Stimulated activated CD4-positive, alpha-beta T cell treated with anti-CD3 and anti-CD28 coated beads, Interleukin-12 subunit alpha, Interleukin-12 subunit beta, amount 100 ng/mL, for 24 hours (primary cell): ENCODE results near the gene ZNF646.

Source experiments
- DNase-seq, 2 experiments: peaks; one replicate each; pipeline ENCODE4 v3.0.0-alpha.2; 2020; ENCODE audit warnings: low read depth in 2 of 2

ZNF646 gene, protein sequence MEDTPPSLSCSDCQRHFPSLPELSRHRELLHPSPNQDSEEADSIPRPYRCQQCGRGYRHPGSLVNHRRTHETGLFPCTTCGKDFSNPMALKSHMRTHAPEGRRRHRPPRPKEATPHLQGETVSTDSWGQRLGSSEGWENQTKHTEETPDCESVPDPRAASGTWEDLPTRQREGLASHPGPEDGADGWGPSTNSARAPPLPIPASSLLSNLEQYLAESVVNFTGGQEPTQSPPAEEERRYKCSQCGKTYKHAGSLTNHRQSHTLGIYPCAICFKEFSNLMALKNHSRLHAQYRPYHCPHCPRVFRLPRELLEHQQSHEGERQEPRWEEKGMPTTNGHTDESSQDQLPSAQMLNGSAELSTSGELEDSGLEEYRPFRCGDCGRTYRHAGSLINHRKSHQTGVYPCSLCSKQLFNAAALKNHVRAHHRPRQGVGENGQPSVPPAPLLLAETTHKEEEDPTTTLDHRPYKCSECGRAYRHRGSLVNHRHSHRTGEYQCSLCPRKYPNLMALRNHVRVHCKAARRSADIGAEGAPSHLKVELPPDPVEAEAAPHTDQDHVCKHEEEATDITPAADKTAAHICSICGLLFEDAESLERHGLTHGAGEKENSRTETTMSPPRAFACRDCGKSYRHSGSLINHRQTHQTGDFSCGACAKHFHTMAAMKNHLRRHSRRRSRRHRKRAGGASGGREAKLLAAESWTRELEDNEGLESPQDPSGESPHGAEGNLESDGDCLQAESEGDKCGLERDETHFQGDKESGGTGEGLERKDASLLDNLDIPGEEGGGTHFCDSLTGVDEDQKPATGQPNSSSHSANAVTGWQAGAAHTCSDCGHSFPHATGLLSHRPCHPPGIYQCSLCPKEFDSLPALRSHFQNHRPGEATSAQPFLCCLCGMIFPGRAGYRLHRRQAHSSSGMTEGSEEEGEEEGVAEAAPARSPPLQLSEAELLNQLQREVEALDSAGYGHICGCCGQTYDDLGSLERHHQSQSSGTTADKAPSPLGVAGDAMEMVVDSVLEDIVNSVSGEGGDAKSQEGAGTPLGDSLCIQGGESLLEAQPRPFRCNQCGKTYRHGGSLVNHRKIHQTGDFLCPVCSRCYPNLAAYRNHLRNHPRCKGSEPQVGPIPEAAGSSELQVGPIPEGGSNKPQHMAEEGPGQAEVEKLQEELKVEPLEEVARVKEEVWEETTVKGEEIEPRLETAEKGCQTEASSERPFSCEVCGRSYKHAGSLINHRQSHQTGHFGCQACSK (N-terminal part only)

DNA sequence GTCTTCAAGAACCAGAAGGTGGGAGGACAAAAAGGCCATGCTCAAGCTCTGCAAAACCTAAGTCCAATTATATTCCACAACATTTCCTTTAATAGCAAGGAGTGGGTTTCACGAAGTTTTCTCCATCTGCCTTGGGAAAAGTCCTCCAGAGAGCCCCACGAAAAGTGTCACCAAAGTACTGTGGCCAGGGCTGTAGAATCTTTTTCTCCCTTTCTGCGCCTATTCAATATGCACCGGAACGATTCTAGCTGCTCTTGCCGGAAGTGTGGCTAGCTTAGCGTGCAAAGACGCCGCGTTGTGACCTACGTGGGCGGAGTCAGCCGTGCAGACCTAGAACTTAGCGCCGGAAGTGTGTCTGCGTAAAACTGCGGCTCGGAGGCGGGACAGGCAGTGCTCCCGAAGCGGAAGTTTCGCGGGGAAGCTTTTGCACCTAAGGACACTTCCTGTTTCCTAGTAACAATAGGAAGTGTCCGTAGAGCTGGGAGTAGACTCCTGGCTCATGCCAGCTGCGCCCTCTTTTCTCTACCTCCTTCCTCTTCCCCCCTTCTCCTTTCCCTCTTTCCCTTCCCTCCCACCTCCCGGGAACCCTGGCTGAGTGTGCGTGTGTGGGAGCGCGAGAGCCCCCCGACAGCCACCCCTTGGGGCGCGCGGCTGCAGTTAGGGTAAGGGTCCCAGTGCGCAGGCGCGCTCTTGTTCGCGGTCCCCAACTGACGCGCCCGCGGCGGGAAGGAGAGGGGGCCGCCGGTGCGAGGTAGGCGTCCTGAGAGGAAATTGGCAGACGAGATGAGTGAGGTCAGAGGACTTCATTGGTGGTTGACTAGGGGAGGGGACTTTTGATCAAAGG lies at the start of gene ZNF646, which contains the start of gene ZNF668:
Gene ZNF646, plus strand, starts transcription at position 453 of the 844 bp plus-strand sequence. CDS start 1,903 bp downstream, outside the sequence.
Gene ZNF668, minus strand, starts transcription at position 271 of the 844 bp plus-strand sequence. CDS start 9,781 bp downstream, outside the sequence.
- peak; percentile 95 to 97 for DNase-seq

DNA sequence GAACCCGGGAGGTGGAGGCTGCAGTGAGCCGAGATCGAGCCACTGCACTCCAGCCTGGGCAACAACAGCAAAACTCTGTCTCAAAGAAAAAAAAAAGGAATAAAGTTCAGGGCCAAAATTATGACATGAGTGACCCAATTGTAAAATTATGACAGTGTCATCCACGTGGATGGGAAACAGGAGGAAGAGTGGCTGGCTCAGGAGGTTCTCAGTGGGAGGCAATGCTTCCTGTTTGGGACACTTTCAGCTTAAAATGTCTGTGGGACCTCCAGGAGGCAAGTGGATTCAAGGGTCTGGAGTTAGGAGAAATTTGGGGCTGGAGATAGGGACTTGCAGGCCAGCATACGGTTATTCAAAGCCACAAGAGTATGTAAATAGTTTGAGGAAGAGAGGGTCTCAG lies 48.9 kb upstream of the ZNF646 start:
- no peak for DNase-seq

DNA sequence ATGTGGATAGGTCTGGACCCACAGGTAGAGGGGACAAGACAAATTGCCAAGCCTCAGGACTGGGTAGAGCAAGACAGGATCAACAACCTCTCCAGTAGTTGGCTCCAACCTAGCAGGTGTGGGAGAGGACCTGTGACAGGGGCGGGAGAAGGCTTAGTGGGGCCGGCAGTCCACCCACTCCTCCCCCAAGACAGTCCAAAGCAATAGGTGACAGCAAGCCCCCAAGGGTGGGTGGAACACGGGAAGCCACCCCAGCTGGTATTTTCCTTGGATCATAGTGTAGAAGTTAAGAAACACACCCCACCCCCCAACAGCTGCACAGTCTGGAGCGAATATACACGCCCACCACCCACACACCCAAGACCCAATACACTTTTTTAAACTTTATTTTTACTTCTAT lies 45.0 kb upstream of the ZNF646 start:
- no peak for DNase-seq

GRCh38 chr16:31031276-31031675 lies 42.9 kb upstream of the ZNF646 start:
- no peak for DNase-seq

GRCh38 chr16:31032736-31033708 lies 41.2 kb upstream of the ZNF646 start, which contains the start of gene STX4:
Gene STX4 (plus strand): TSS chr16:31033558. CDS start chr16:31033806, 248 bp downstream.
- peak; percentile 94 to 96 for DNase-seq

- peak; percentile 72 to 83 for DNase-seq
These were observed 40.3 kb upstream of the ZNF646 start for GRCh38 chr16:31033709-31034492.

DNA sequence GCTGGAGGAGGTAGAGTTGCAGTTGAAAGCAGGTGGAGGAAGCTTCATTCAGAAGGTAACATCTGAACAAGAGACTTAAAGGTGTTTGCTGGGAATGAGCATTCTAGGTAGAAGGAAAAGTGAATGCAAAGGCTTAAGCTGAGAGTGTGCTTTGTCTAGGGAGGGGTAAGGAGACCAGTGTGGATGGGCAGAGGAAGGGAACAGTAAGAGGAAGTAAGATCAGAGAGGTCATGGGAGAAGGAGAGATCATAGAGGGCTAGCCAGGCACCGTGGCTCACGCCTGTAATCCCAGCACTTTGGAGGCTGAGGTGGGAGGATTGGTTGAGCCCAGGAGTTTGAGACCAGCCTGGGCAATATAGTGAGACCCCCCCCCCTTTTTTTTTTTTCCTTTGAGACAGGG lies 37.5 kb upstream of the ZNF646 start:
- no peak for DNase-seq

GRCh38 chr16:31038993-31039392 lies 35.2 kb upstream of the ZNF646 start:
- no peak for DNase-seq

DNA sequence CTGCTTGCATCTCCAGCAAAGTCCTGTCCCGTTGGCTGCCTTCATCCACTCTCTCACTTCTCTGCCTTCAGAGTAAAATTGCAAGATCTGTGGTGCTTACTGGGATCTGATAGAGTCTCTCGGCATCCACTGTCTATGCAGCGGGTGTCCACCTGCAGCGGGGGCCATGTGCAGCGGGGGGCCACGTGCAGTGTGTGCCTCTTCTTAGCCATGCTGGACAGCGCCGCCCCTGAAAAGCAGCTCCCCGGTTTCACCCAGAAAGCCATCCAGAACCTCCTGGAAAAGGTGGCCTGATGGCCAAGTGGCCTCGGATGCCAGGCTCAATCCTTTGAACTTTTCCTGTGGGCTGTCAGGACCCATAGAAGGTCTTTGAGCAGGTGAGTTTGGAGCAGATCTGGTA lies 31.4 kb upstream of the ZNF646 start:
- no peak for DNase-seq

DNA sequence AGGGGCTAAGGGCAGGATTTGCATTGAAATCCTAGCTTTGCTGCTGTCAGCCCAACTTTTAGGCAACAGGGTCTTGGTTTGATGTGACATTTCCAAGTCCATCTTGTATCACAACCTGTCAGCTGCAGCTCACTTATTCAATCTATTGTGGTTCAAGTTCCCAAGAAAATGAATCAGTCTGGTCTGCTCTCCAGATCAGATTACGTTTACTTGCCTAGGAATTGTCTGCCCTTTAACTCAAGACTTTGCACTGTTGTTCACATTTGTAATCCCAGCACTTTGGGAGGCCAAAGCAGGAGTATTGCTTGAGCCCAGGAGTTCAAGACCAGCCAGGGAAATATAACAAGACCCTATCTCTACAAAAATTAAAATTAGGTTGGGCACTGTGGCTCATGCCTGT lies 30.9 kb upstream of the ZNF646 start:
- DNase-seq = no peak

DNA sequence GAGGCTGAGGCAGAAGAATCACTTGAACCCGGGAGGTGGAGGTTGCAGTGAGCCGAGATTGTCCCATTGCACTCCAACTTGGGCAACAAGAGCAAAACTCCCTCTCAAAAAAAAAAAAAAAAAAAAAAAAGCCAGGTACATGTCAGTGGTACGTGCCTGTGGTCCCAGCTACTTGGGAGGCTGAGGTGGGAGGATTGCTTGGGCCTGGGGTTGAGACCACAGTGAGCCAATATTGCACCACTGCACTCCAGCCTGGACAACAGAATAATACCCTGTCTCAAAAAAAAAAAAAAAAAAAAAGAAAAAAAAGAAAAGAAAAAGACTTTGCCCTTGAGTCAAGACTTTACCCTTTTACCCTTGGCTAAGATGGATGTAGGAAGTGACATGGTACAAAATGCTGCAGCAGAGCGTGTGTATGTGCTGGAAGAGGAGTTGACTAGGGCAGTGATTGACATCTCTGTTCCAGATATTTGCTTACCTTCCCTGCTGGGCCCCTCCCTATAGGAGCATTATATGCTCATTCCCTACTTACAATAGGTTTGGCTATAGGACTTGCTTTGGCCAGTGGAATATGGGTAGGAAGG lies 30.2 kb upstream of the ZNF646 start:
- DNase-seq = no peak

- no peak for DNase-seq
These were observed 23.8 kb upstream of the ZNF646 start for GRCh38 chr16:31050280-31051030.

DNA sequence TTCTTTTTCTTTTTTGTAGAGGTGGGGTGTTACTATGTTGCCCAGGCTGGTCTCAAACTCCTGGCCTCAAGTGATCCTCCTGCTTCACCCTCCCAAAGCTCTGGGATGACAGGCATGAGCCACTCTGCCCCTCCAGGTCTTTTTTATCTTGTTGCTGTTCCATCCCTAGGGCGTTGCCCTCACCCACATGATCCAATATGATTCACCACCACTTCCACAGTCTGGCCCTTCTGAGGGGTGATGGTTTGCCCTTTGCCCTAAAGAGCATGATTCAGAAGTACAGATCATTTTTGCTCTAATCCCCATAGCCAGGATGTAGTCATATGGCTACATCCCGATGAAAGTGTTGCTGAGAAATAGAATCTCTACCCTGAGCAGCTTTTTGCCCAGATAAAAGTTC lies 22.1 kb upstream of the ZNF646 start:
- DNase-seq = no peak

DNA sequence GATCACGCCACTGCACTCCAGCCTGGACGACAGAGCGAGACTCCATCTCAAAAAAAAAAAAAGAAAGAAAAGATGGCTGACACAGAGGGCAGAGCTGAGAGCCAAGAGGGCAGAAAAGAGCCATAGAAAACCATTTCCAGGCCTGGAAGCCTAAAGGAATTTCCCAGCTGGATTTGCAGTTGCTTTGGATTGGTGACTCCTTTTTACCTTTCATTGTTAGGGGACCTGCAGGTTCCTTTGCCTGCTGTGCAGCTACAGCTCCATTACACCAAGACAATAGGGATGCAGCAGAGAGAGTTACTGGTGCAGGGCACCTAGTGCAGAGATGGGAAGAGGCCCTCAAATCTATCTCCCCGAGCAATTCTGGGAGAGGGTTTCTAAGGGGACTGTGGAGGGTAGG lies 18.6 kb upstream of the ZNF646 start:
- no peak for DNase-seq

- no peak for DNase-seq
These were observed 13.0 kb upstream of the ZNF646 start for GRCh38 chr16:31061126-31061812.

DNA sequence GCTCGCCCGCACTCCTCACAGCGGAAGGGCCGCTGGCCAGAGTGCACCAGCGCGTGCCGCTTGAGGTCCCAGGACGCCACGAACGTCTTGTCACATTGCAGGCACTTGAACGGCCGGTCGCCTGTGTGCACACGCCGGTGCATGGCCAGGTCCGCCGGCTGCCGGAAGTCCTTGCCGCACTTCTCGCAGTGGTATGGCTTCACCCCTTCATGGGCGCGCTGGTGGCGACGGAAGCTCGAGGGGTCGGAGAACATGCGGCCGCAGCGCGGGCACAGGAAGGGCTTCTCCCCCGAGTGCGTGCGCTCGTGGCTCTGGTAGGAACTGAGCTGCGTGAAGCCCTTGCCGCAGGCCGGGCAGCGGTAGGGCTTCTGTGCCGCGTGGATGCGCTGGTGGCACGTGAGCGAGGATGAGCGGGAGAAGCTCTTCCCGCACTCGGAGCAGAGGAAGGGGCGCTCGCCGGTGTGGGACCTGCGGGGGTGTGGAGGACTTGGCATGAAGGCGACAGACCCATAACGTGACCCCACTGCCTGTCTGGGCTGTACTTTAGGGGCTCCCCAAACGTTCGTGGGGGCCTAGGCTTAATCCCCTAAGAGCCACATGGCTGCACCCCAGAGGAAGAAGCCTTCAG lies 12.3 kb upstream of the ZNF646 start:
- no peak for DNase-seq

DNA sequence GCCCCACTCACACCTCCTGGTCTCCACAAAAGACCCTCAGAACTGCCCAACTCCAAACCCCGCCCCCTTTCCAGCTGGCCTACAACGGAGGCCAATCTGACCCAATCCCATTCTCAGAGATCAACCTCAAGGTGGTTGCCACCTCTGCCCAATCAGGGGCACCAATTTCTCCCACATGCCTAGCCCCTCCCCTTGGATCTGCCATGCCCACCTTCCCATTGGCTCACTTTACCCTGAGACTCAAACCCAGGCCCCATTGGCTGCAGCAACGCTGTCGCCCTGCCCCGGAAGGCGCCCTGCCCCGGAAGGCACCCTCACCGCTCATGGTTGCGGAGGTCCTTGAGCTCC lies 10.8 kb upstream of the ZNF646 start:
- no peak for DNase-seq
